Epithelial cell of proximal tubule (primary cell): ENCODE results near the gene BAIAP3. TPM values are rescaled to one million over a fixed set of nuclear protein-coding genes. Genes with fewer than 3 reads are reported as not detected.

Experiments used
- DNase-seq: peaks from one replicate; pipeline ENCODE4 v3.0.0-alpha.2; 2011; ENCODE audit warnings: low read depth
- H3K4me3 ChIP-seq: 2 replicates; pipeline ENCODE4 v1.5.1; 2011; ENCODE audit warnings: low read depth, mild to moderate bottlenecking, low read length
- CTCF ChIP-seq: conservative IDR thresholded peaks from 2 replicates; pipeline ENCODE4 v1.5.1; 2012; ENCODE audit warnings: low read depth, mild to moderate bottlenecking, low read length
- total RNA-seq: library from RNA; depleted of rRNA; stranded (reverse); fragments of >200 nt; gene quantifications from 2 replicates; pipeline ENCODE4 v1.2.3, GENCODE V29; 2015

BAIAP3 gene
- total RNA-seq, 1 donor from 2014 or later, result 3.9 TPM

GRCh38 chr16:1320097-1320496 is 13.3 kb upstream of the BAIAP3 start:
- TF ChIP-seq CTCF, result no peak
- DNase-seq, result no peak
- no peak overlapping the region for H3K4me3 ChIP-seq

- no peak for TF ChIP-seq CTCF
- H3K4me3 ChIP-seq, result no peak overlapping the region
- DNase-seq, result no peak
Observed at GRCh38 chr16:1320658-1321240, 12.7 kb upstream of the BAIAP3 start.

- no peak for TF ChIP-seq CTCF
- DNase-seq, result no peak
Observed at GRCh38 chr16:1322407-1322806, 11.0 kb upstream of the BAIAP3 start.

GRCh38 chr16:1323296-1324239 is 9.9 kb upstream of the BAIAP3 start:
- TF ChIP-seq CTCF, result no peak
- no peak overlapping the region for H3K4me3 ChIP-seq
- no peak for DNase-seq

More at GRCh38 chr16:1322407-1322806, 11.0 kb upstream of the BAIAP3 start:
- no peak overlapping the region for H3K4me3 ChIP-seq

- DNase-seq, result no peak
- no peak for TF ChIP-seq CTCF
- H3K4me3 ChIP-seq, result no peak overlapping the region
Observed at GRCh38 chr16:1324286-1324826, 9.1 kb upstream of the BAIAP3 start.

GRCh38 chr16:1325261-1325660 is 8.2 kb upstream of the BAIAP3 start:
- no peak overlapping the region for H3K4me3 ChIP-seq
- no peak for TF ChIP-seq CTCF
- no peak for DNase-seq
